Endothelial cell of umbilical vein (primary cell): ENCODE results near the gene ALOX15B. TPM values are rescaled to one million over a fixed set of nuclear protein-coding genes. Genes with fewer than 3 reads are reported as not detected.

ENCODE experiments used
- BruUV-seq: library from RNA; stranded (reverse); fragments of 400-500 nt; replicated peaks from 2 replicates; lab custom pipeline; 2021; lab: Mats Ljungman, UMichigan
- CTCF ChIA-PET: fragments of 300-600, 350-600 bp; sonication (Branson Sonifier 250); formaldehyde crosslinking; loops from one replicate; lab custom pipeline; 2021; ENCODE audit warnings: antibody characterized with exemption, inconsistent platforms; lab: Charles Lee
- POLR2A ChIA-PET: fragments of 300-600, 350-600 bp; sonication (Branson Sonifier 250); formaldehyde crosslinking; loops from one replicate; lab custom pipeline; 2021; ENCODE audit warnings: antibody characterized with exemption, inconsistent platforms; lab: Charles Lee
- DNase-seq: peaks from one replicate; pipeline ENCODE4 v3.0.0-alpha.2; 2011; ENCODE audit warnings: low read depth, low spot score
- FAIRE-seq: peaks from 2 replicates; lab custom pipeline; 2011; peaks lifted over from hg19 to GRCh38; lab: Jason Lieb, UNC
- H2AFZ ChIP-seq: 2 replicates; pipeline ENCODE4 v1.6.0; 2012; ENCODE audit warnings: low read depth, low read length, control low read depth, inconsistent platforms
- H3K27ac ChIP-seq: 2 replicates; pipeline ENCODE4 v1.5.1; 2011; ENCODE audit warnings: low read depth, mild to moderate bottlenecking, control low read depth, low read length, moderate library complexity; ENCODE audit not compliant: insufficient read depth
- H3K27me3 ChIP-seq, 2 experiments: 2 replicates each; pipeline versions ENCODE4 v1.6.0 to v1.6.1; 2011; ENCODE audit warnings: low read length in 2 of 2, mixed read lengths in 1 of 2; ENCODE audit not compliant: control insufficient read depth in 2 of 2, insufficient read depth in 2 of 2
- H3K36me3 ChIP-seq, 2 experiments: 2 replicates in 1 of 2; 3 replicates in 1 of 2; pipeline ENCODE4 v1.5.1; 2011; ENCODE audit warnings: low read length in 2 of 2, mild to moderate bottlenecking in 1 of 2, moderate library complexity in 1 of 2; ENCODE audit not compliant: control insufficient read depth in 2 of 2, insufficient read depth in 2 of 2; ENCODE audit errors: extremely low read depth in 1 of 2
- H3K4me1 ChIP-seq: 3 replicates; pipeline ENCODE4 v1.5.1; 2011; ENCODE audit warnings: mild to moderate bottlenecking, low read length; ENCODE audit not compliant: control insufficient read depth, insufficient read depth; ENCODE audit errors: extremely low read depth
- H3K4me2 ChIP-seq: 2 replicates; pipeline ENCODE4 v1.6.1; 2011; ENCODE audit warnings: low read length, control low read depth, mixed read lengths; ENCODE audit not compliant: insufficient read depth
- H3K4me3 ChIP-seq, 3 experiments: fragments of 200-600 bp in 1 of 3; sonication (generic), shearing (Covaris generic) in 1 of 3; replicated peaks in 1 of 3; 2 replicates each; pipeline ENCODE4 v1.5.1; 2011 to 2016; ENCODE audit warnings: control low read depth in 3 of 3, low read length in 3 of 3, mild to moderate bottlenecking in 2 of 3, inconsistent platforms in 1 of 3, low read depth in 1 of 3, moderate library complexity in 1 of 3; ENCODE audit not compliant: insufficient read depth in 1 of 3
- H3K79me2 ChIP-seq: 2 replicates; pipeline ENCODE4 v1.6.0; 2012; ENCODE audit warnings: low read length, inconsistent platforms; ENCODE audit not compliant: control insufficient read depth, insufficient read depth
- H3K9ac ChIP-seq: replicated peaks from 2 replicates; pipeline ENCODE3; 2011; ENCODE audit warnings: low read length, control low read depth; ENCODE audit not compliant: insufficient read depth; ENCODE audit errors: extremely low read depth
- H3K9me1 ChIP-seq: replicated peaks from 3 replicates; pipeline ENCODE4 v1.6.0; 2011; ENCODE audit warnings: mild to moderate bottlenecking, low read length; ENCODE audit not compliant: control insufficient read depth, insufficient read depth; ENCODE audit errors: extremely low read depth
- H3K9me3 ChIP-seq: replicated peaks from 2 replicates; pipeline ENCODE4 v1.5.1; 2012; ENCODE audit warnings: low read length, inconsistent platforms; ENCODE audit not compliant: control insufficient read depth, insufficient read depth
- H4K20me1 ChIP-seq: replicated peaks from 2 replicates; pipeline ENCODE3; 2011; ENCODE audit warnings: mild to moderate bottlenecking, low read length; ENCODE audit not compliant: control insufficient read depth, insufficient read depth; ENCODE audit errors: extremely low read depth
- CTCF ChIP-seq, 2 donors: IDR thresholded peaks; 1 replicate in 1 of 2; 2 replicates in 1 of 2; pipeline ENCODE4 v1.5.1; 2011; ENCODE audit warnings: low read length in 2 of 2, mild to moderate bottlenecking in 2 of 2, moderate library complexity in 2 of 2, control low read depth in 1 of 2, inconsistent platforms in 1 of 2, low read depth in 1 of 2; ENCODE audit not compliant: insufficient read depth in 1 of 2; ENCODE audit errors: extremely low read depth in 1 of 2
- EZH2 ChIP-seq: IDR thresholded peaks from 2 replicates; pipeline ENCODE4 v1.6.1; 2012; ENCODE audit warnings: borderline replicate concordance, low read depth, mild to moderate bottlenecking, moderate library complexity, low read length, inconsistent platforms; ENCODE audit not compliant: severe bottlenecking
- FOS ChIP-seq: IDR thresholded peaks from 2 replicates; pipeline ENCODE4 v1.6.1; 2011; ENCODE audit warnings: mild to moderate bottlenecking, low read length, moderate library complexity, borderline replicate concordance; ENCODE audit not compliant: insufficient read depth
- GATA2 ChIP-seq: IDR thresholded peaks from 2 replicates; pipeline ENCODE4 v1.7.0; 2011; ENCODE audit warnings: low read depth, mild to moderate bottlenecking, moderate library complexity, mixed read lengths, low read length; ENCODE audit not compliant: insufficient read length, insufficient read depth
- JUN ChIP-seq: IDR thresholded peaks from 2 replicates; pipeline ENCODE4 v1.6.1; 2011; ENCODE audit warnings: borderline replicate concordance, low read depth; ENCODE audit not compliant: insufficient read length, insufficient read depth
- MAX ChIP-seq: IDR thresholded peaks from 2 replicates; pipeline ENCODE4 v1.6.1; 2011; ENCODE audit not compliant: insufficient read depth, insufficient read length
- MYC ChIP-seq: IDR thresholded peaks from one replicate; pipeline ENCODE4 v1.6.1; 2011; ENCODE audit warnings: mild to moderate bottlenecking, low read depth, low read length
- POLR2A ChIP-seq: IDR thresholded peaks from 2 replicates; pipeline ENCODE4 v1.6.1; 2012; ENCODE audit warnings: low read depth, mild to moderate bottlenecking, control low read depth, low read length
- POLR2AphosphoS5 ChIP-seq: IDR thresholded peaks from 2 replicates; pipeline ENCODE4 v1.6.1; 2012; ENCODE audit warnings: low read depth, mild to moderate bottlenecking, control low read depth, low read length, moderate library complexity; ENCODE audit not compliant: insufficient read depth
- dilution Hi-C: fragments of 300-500 bp; cut with MboI; formaldehyde crosslinking; loops from one replicate; pipeline ENCODE4 v1.15.0; 2019; ENCODE audit warnings: low sequenced_read_pairs; ENCODE audit not compliant: extremely low pct_ligation_motif_present
- intact Hi-C: fragments of 100-400 bp; cut with micrococcal nuclease; formaldehyde crosslinking; loops from one replicate; pipeline ENCODE4 v1.10.0; 2022
- polyA plus RNA-seq, 4 experiments: library from polyadenylated mRNA; depleted of rRNA in 3 of 4; stranded (reverse) in 3 of 4; unstranded in 1 of 4; fragments of >200 nt; gene quantifications; 2 replicates each; pipeline versions ENCODE4 v1.2.1 to v1.2.3, GENCODE V29; 2011 to 2012; ENCODE audit warnings: missing spikeins in 1 of 4
- total RNA-seq: library from RNA; stranded (reverse); gene quantifications from 2 replicates; pipeline ENCODE4 v1.2.3, GENCODE V29; 2021

The ALOX15B gene
- total and polyA plus RNA-seq, 2 donors (not counting 3 experiments of a cell fraction or from before 2014, with no cell fraction given) = not detected

DNA sequence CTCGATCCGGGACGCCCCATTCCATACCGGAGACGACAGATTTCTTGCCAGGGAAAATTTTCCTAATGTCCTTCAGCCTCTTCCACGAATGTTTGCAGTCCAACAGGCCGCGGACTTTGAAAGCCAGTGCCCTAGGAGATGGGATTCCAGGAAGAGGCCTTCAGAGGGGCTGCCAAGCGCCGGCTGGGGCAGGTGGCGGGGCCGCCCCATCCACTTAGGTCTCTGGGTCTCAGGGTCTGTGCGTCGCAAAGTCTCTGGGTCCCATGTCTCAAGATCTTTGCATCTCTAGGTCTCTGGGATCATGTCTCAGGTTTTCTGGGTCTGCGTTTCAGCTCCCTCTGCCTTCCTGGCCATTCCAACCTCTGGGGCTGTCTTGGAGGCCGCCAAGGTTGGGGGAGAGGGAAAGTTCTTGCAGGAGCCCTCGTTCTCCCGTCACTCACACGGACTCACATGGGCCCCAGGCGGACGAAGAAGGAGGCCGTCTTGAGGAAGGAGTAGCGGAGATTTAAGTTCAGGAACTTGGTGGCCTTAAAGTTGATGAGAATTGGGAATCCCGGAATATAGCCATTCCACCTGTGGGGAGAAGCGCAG, 41.4 kb downstream of the ALOX15B start:
- no peaks in the 10 kb centered on the region for H3K9me1 ChIP-seq
- peaks cover 12 to 18% of the 10 kb centered on the region in 2 experiments for H3K27me3 ChIP-seq
- no peaks in the 10 kb centered on the region for H3K9me3 ChIP-seq
- H3K36me3 ChIP-seq = no peaks in the 10 kb centered on the region
- DNase-seq (no peak), FAIRE-seq (no peak)
- H3K4me1 ChIP-seq = peaks cover 6% of the 10 kb centered on the region
- H3K4me2 ChIP-seq = no peak overlapping the region
- peak overlapping the region; percentile 29 for H2AFZ ChIP-seq
- no peaks in the 10 kb centered on the region for H4K20me1 ChIP-seq
- POLR2A ChIA-PET = no interaction called here
- no peaks in the 10 kb centered on the region for H3K79me2 ChIP-seq
- dilution Hi-C loops = no loop called here
- BruUV-seq = no TSS peak
- no peak overlapping the region for H3K9ac ChIP-seq
- no peak overlapping the region for H3K27ac ChIP-seq
- intact Hi-C loops = loop anchor here (1.0 to 2.0 kb wide), 3 partner anchors 20 to 78 kb away; partner anchors contain the start of gene ALOXE3
- CTCF ChIA-PET = interaction anchor here (0.6 to 3.0 kb wide), 7 partner anchors 13 to 220 kb away, joined by 3 to 31 read pairs (median 8); no protein-coding TSS in a partner anchor
- H3K4me3 ChIP-seq = no peak overlapping the region
- no peak for TF ChIP-seq GATA2
- TF ChIP-seq EZH2 = peak; percentile 2

DNA sequence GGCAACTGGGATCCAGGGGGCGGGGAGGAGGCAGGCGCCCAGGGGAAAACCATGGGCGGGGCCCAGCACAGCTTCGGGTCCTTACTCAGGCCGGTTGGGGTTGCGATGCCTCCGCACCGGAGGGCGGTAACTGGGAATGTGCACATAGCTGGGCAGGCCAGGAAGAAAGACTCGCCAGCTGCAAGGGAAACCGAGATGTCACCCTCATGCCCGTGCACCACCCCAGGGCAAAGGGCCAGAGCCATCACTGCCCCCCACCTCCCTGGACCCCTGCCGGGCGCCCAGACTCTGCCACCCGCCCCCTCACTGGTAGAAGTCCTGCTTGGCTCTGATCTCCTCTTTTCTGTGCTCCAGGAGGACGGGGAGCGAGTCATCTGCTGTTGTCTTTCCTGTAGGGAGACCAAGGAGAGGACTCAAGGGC, 42.0 kb downstream of the ALOX15B start:
- intact Hi-C loops = loop anchor here (1.0 to 2.0 kb wide), 3 partner anchors 20 to 77 kb away; partner anchors contain the start of gene ALOXE3
- Histone ChIP-seq H3K4me3 (no peak overlapping the region), H3K9me1 (no peaks in the 10 kb centered on the region), H4K20me1 (no peaks in the 10 kb centered on the region), H3K79me2 (no peaks in the 10 kb centered on the region), H3K4me2 (no peak overlapping the region), H3K9ac (no peak overlapping the region), H2AFZ (no peak overlapping the region), H3K36me3 (no peaks in the 10 kb centered on the region), H3K27ac (no peak overlapping the region), H3K27me3 (peaks cover 12 to 18% of the 10 kb centered on the region in 2 experiments), H3K9me3 (no peaks in the 10 kb centered on the region), H3K4me1 (peaks cover 6% of the 10 kb centered on the region)
- ChIA-PET POLR2A (no interaction called here), CTCF (interaction anchor here (0.6 to 3.0 kb wide), 7 partner anchors 12 to 220 kb away, joined by 3 to 31 read pairs (median 8); no protein-coding TSS in a partner anchor)
- TF ChIP-seq FOS (no peak), JUN (no peak), GATA2 (no peak), CTCF (IDR thresholded peaks at IDR 0.05; ENCODE audit: extremely low read depth in 1 of 2, insufficient read depth in 1 of 2, low read depth in 1 of 2, low read length in 2 of 2) (no peak), POLR2A (no peak), MYC (no peak), POLR2AphosphoS5 (no peak), MAX (no peak)
- dilution Hi-C loops = no loop called here
- no TSS peak for BruUV-seq
- FAIRE-seq = no peak
- DNase-seq = no peak
